Duodenal mucosa (tissue), 2 donors: ENCODE results near the gene NRL.

Source experiments
- H3K27ac ChIP-seq: one replicate; pipeline ENCODE4 v1.7.0; 2013; ENCODE audit warnings: low read depth, low read length
- H3K27me3 ChIP-seq, 2 donors: one replicate each; pipeline ENCODE4 v1.7.0; 2013; ENCODE audit warnings: low read length in 2 of 2, control low read depth in 1 of 2; ENCODE audit not compliant: insufficient read depth in 2 of 2, control insufficient read depth in 1 of 2
- H3K36me3 ChIP-seq, 2 donors: one replicate each; pipeline ENCODE4 v1.7.0; 2013; ENCODE audit warnings: low read length in 2 of 2, control low read depth in 1 of 2; ENCODE audit not compliant: insufficient read depth in 2 of 2, control insufficient read depth in 1 of 2
- H3K4me1 ChIP-seq, 2 donors: one replicate each; pipeline ENCODE4 v1.7.0; 2013; ENCODE audit warnings: low read length in 2 of 2, control low read depth in 1 of 2; ENCODE audit not compliant: insufficient read depth in 2 of 2, control insufficient read depth in 1 of 2
- H3K4me3 ChIP-seq, 2 donors: one replicate each; pipeline ENCODE4 v1.7.0; 2013; ENCODE audit warnings: low read length in 2 of 2, low read depth in 1 of 2
- H3K9ac ChIP-seq, 2 donors: one replicate each; pipeline ENCODE4 v1.7.0; 2013; ENCODE audit warnings: low read length in 2 of 2, low read depth in 1 of 2
- H3K9me3 ChIP-seq, 2 donors: one replicate each; pipeline ENCODE4 v1.7.0; 2013; ENCODE audit warnings: low read length in 2 of 2, control low read depth in 1 of 2; ENCODE audit not compliant: control insufficient read depth in 1 of 2

The NRL gene

GRCh38 chr14:24100197-24100981 lies 14.4 kb downstream of the NRL start:
- no peak overlapping the region for H3K4me3 ChIP-seq
- H3K27me3 ChIP-seq = no peaks in the 10 kb centered on the region
- H3K27ac ChIP-seq = no peak overlapping the region
- H3K9ac ChIP-seq = no peak overlapping the region
- H3K4me1 ChIP-seq = peaks cover 15 to 22% of the 10 kb centered on the region in 2 donors
- no peaks in the 10 kb centered on the region for H3K9me3 ChIP-seq
- H3K36me3 ChIP-seq = peaks cover 57 to 72% of the 10 kb centered on the region in 2 donors

GRCh38 chr14:24098927-24099813 lies 15.6 kb downstream of the NRL start:
- no peaks in the 10 kb centered on the region for H3K27me3 ChIP-seq
- H3K4me1 ChIP-seq = peaks cover 21 to 28% of the 10 kb centered on the region in 2 donors
- no peak overlapping the region for H3K4me3 ChIP-seq
- no peak overlapping the region for H3K27ac ChIP-seq
- peaks cover 57 to 67% of the 10 kb centered on the region in 2 donors for H3K36me3 ChIP-seq
- no peak overlapping the region for H3K9ac ChIP-seq
- H3K9me3 ChIP-seq = no peaks in the 10 kb centered on the region

- H3K4me1 ChIP-seq = peaks cover 23 to 28% of the 10 kb centered on the region in 2 donors
- H3K36me3 ChIP-seq = peaks cover 50 to 59% of the 10 kb centered on the region in 2 donors
- no peaks in the 10 kb centered on the region for H3K27me3 ChIP-seq
- H3K27ac ChIP-seq = no peak overlapping the region
- H3K9ac ChIP-seq = peak overlapping the region in 1 of 2 donors; percentile 6
- no peaks in the 10 kb centered on the region for H3K9me3 ChIP-seq
- no peak overlapping the region for H3K4me3 ChIP-seq
These were observed 16.4 kb downstream of the NRL start for GRCh38 chr14:24098229-24098926.

GRCh38 chr14:24096545-24097181 lies 18.1 kb downstream of the NRL start:
- no peaks in the 10 kb centered on the region for H3K27me3 ChIP-seq
- no peak overlapping the region for H3K27ac ChIP-seq
- no peaks in the 10 kb centered on the region for H3K9me3 ChIP-seq
- H3K36me3 ChIP-seq = peaks cover 37 to 44% of the 10 kb centered on the region in 2 donors
- H3K4me3 ChIP-seq = peak overlapping the region; percentile 4 to 5
- peaks cover 38 to 42% of the 10 kb centered on the region in 2 donors for H3K4me1 ChIP-seq
- H3K9ac ChIP-seq = peak overlapping the region in 1 of 2 donors; percentile 28

- peak overlapping the region; percentile 96 to 99 for H3K9ac ChIP-seq
- no peaks in the 10 kb centered on the region for H3K27me3 ChIP-seq
- peak overlapping the region; percentile 95 for H3K27ac ChIP-seq
- peaks cover 48 to 53% of the 10 kb centered on the region in 2 donors for H3K4me1 ChIP-seq
- H3K9me3 ChIP-seq = no peaks in the 10 kb centered on the region
- peaks cover 25 to 33% of the 10 kb centered on the region in 2 donors for H3K36me3 ChIP-seq
- peak overlapping the region; percentile 92 to 93 for H3K4me3 ChIP-seq
These were observed 19.3 kb downstream of the NRL start for GRCh38 chr14:24095271-24096068.

GRCh38 chr14:24094841-24095270 lies 19.9 kb downstream of the NRL start:
- Histone ChIP-seq H3K27me3 (no peaks in the 10 kb centered on the region), H3K36me3 (peaks cover 19 to 28% of the 10 kb centered on the region in 2 donors), H3K4me3 (peak overlapping the region; percentile 92 to 93), H3K9ac (peak overlapping the region; percentile 96 to 99), H3K9me3 (no peaks in the 10 kb centered on the region), H3K27ac (peak overlapping the region; percentile 95), H3K4me1 (peaks cover 48 to 49% of the 10 kb centered on the region in 2 donors)

GRCh38 chr14:24093901-24094840 lies 20.6 kb downstream of the NRL start, which contains the start of gene PCK2:
Gene PCK2, plus strand, starts transcription at chr14:24094311. Its CDS starts 95 bp downstream, at chr14:24094406.
- H3K4me1 ChIP-seq = peaks cover 47 to 48% of the 10 kb centered on the region in 2 donors
- H3K9me3 ChIP-seq = no peaks in the 10 kb centered on the region
- H3K4me3 ChIP-seq = peak within 1 kb of the TSS; percentile 92 to 93

GRCh38 chr14:24093207-24093900 lies 21.4 kb downstream of the NRL start:
- Histone ChIP-seq H3K9me3 (no peaks in the 10 kb centered on the region), H3K4me1 (peaks cover 43 to 48% of the 10 kb centered on the region in 2 donors), H3K4me3 (peak overlapping the region; percentile 34 to 92), H3K27me3 (no peaks in the 10 kb centered on the region), H3K36me3 (peaks cover 7 to 14% of the 10 kb centered on the region in 2 donors), H3K27ac (peak overlapping the region; percentile 83), H3K9ac (peak overlapping the region; percentile 47 to 72)

More at GRCh38 chr14:24093901-24094840, 20.6 kb downstream of the NRL start, which contains the start of gene PCK2:
- Histone ChIP-seq H3K36me3 (peaks cover 13 to 21% of the 10 kb centered on the region in 2 donors), H3K27me3 (no peaks in the 10 kb centered on the region), H3K9ac (peak within 1 kb of the TSS; percentile 96 to 99), H3K27ac (peak within 1 kb of the TSS; percentile 95)
